Stimulated activated CD8-positive, alpha-beta memory T cell treated with anti-CD3 and anti-CD28 coated beads, Interleukin-12 subunit alpha, Interleukin-12 subunit beta, amount 100 ng/mL, for 4 hours (primary cell): ENCODE measurements around the gene PAQR8.
A peak's percentile ranks its signal among the peaks of the same experiment; 100 is the strongest.
"Not testable (repeated sequence)": the region's sequence is repeated elsewhere in the genome, so short reads cannot be mapped to it uniquely, and the experiment has no call there.

Source experiments
- DNase-seq: peaks from one replicate; pipeline ENCODE4 v3.0.0-alpha.2; 2020; ENCODE audit warnings: low read depth

PAQR8 gene

GRCh38 chr6:52411911-52412310 lies 50.0 kb downstream of the PAQR8 start:
- DNase-seq, result no peak

GRCh38 chr6:52415333-52415732 lies 53.4 kb downstream of the PAQR8 start:
- DNase-seq, result no peak

- DNase-seq, result no peak
Measured at GRCh38 chr6:52415917-52416628, 54.1 kb downstream of the PAQR8 start.

GRCh38 chr6:52416629-52417151 lies 54.7 kb downstream of the PAQR8 start:
- no peak for DNase-seq

- DNase-seq, result no peak
Measured at GRCh38 chr6:52417675-52418111, 55.7 kb downstream of the PAQR8 start.

- no peak for DNase-seq
Measured at GRCh38 chr6:52418606-52419005, 56.7 kb downstream of the PAQR8 start.

GRCh38 chr6:52419809-52420667 lies 58.1 kb downstream of the PAQR8 start, which contains the start of gene EFHC1:
Gene EFHC1, plus strand, starts transcription at chr6:52420342. Its CDS starts 69 bp downstream, at chr6:52420411.
- DNase-seq, result peak; percentile 95

- no peak for DNase-seq
Measured at GRCh38 chr6:52420668-52421358, 58.9 kb downstream of the PAQR8 start.

- DNase-seq, result no peak
Measured at GRCh38 chr6:52422156-52422555, 60.2 kb downstream of the PAQR8 start.

GRCh38 chr6:52423448-52423847 lies 61.5 kb downstream of the PAQR8 start:
- DNase-seq, result no peak

GRCh38 chr6:52423971-52424381 lies 62.0 kb downstream of the PAQR8 start:
- no peak for DNase-seq

GRCh38 chr6:52424513-52424912 lies 62.6 kb downstream of the PAQR8 start:
- no peak for DNase-seq

- DNase-seq, result no peak
Measured at GRCh38 chr6:52426667-52427066, 64.7 kb downstream of the PAQR8 start.

- DNase-seq, result not testable (repeated sequence)
Measured at GRCh38 chr6:52433294-52433693, 71.3 kb downstream of the PAQR8 start.

GRCh38 chr6:52435345-52435744 lies 73.4 kb downstream of the PAQR8 start:
- DNase-seq, result no peak

- DNase-seq, result no peak
Measured at GRCh38 chr6:52438926-52439325, 77.0 kb downstream of the PAQR8 start.

- no peak for DNase-seq
Measured at GRCh38 chr6:52454556-52454955, 92.6 kb downstream of the PAQR8 start.

GRCh38 chr6:52457096-52457495 lies 95.1 kb downstream of the PAQR8 start:
- no peak for DNase-seq
